Small intestine (tissue), 7 donors: ENCODE measurements around the gene TMEM43. TPM values are rescaled to one million over a fixed set of nuclear protein-coding genes. Genes with fewer than 3 reads are reported as not detected.

Experiments used
- DNase-seq, 2 donors: peaks; one replicate each; pipeline versions ENCODE4 v3.0.0 to v3.0.0-alpha.2; 2013
- FAIRE-seq: peaks from 2 replicates; lab custom pipeline; 2012; peaks lifted over from hg19 to GRCh38; lab: Jason Lieb, UNC
- H3K27ac ChIP-seq, 3 donors: one replicate each; pipeline ENCODE4 v1.5.1; 2013; ENCODE audit warnings: low read length in 2 of 3, mild to moderate bottlenecking in 2 of 3, control low read depth in 1 of 3, inconsistent platforms in 1 of 3, low read depth in 1 of 3, moderate library complexity in 1 of 3
- H3K27me3 ChIP-seq, 3 donors: one replicate each; pipeline ENCODE4 v1.6.1; 2013; ENCODE audit warnings: low read length in 3 of 3, inconsistent platforms in 1 of 3; ENCODE audit not compliant: control insufficient read depth in 3 of 3, insufficient read depth in 3 of 3
- H3K36me3 ChIP-seq, 3 donors: one replicate each; pipeline ENCODE4 v1.6.1; 2013; ENCODE audit warnings: low read length in 3 of 3, inconsistent platforms in 1 of 3, low read depth in 1 of 3, mild to moderate bottlenecking in 1 of 3, moderate library complexity in 1 of 3; ENCODE audit not compliant: control insufficient read depth in 3 of 3, insufficient read depth in 2 of 3
- H3K4me1 ChIP-seq, 3 donors: one replicate each; pipeline ENCODE4 v1.6.1; 2013; ENCODE audit warnings: low read length in 2 of 3, inconsistent platforms in 1 of 3, low read depth in 1 of 3, mild to moderate bottlenecking in 1 of 3, moderate library complexity in 1 of 3; ENCODE audit not compliant: control insufficient read depth in 3 of 3, insufficient read depth in 2 of 3
- H3K4me3 ChIP-seq, 3 donors: one replicate each; pipeline ENCODE4 v1.5.1; 2013; ENCODE audit warnings: low read length in 3 of 3, control low read depth in 1 of 3, inconsistent platforms in 1 of 3, low read depth in 1 of 3, mild to moderate bottlenecking in 1 of 3, moderate library complexity in 1 of 3
- H3K9me3 ChIP-seq, 2 donors: one replicate each; pipeline ENCODE4 v1.6.1; 2013; ENCODE audit warnings: low read depth in 1 of 2, low read length in 1 of 2; ENCODE audit not compliant: control insufficient read depth in 2 of 2, insufficient read depth in 1 of 2
- WGBS, 3 donors: extraction: QIAGEN DNeasy Blood & Tissue Kit; methylation state at CpG; one replicate each; pipeline ENCODE4 v1.1.7; 2013; 5-methylcytosine and 5-hydroxymethylcytosine counted together
- polyA plus RNA-seq, 4 donors: library from polyadenylated mRNA; stranded (reverse) in 3 of 4; unstranded in 1 of 4; fragments of 200-250 nt in 3 of 4; fragments of 120-200 nt in 1 of 4; gene quantifications; one replicate each; pipeline versions ENCODE4 v1.2.1 to v1.2.3, GENCODE V29; 2013
- donor health status: healthy with polysubstance abuse.
- donor health status: control.
- donor health status: control.
- donor health status: Bipolar disorder and iron deficiency.
- donor health status: healthy.

The TMEM43 gene
- polyA plus RNA-seq, 4 donors: 11.9 to 37.5 (median 22.9) TPM

GRCh38 chr3:14141602-14142341 lies 16.9 kb downstream of the TMEM43 start:
- FAIRE-seq (no peak), DNase-seq (no peak)
- H3K4me1 ChIP-seq: peaks cover 0 to 19% (median 2%) of the 10 kb centered on the region in 3 donors
- H3K9me3 ChIP-seq: no peaks in the 10 kb centered on the region
- 88 to 92% (median 92%) methylated on average over 19 of the region's 19 CpGs for WGBS, 3 donors
- H3K27ac ChIP-seq: peak overlapping the region in 1 of 3 donors; percentile 69
- H3K36me3 ChIP-seq: peaks cover 3 to 75% (median 11%) of the 10 kb centered on the region in 3 donors
- H3K4me3 ChIP-seq: no peak overlapping the region
- H3K27me3 ChIP-seq: no peaks in the 10 kb centered on the region

GRCh38 chr3:14142567-14143270 lies 17.9 kb downstream of the TMEM43 start:
- WGBS, 3 donors: 71 to 74% (median 73%) methylated on average over 8 of the region's 8 CpGs
- H3K4me3 ChIP-seq: no peak overlapping the region
- H3K36me3 ChIP-seq: peaks cover 3 to 75% (median 15%) of the 10 kb centered on the region in 3 donors
- no peaks in the 10 kb centered on the region for H3K9me3 ChIP-seq
- peaks cover 0 to 22% (median 2%) of the 10 kb centered on the region in 3 donors for H3K4me1 ChIP-seq
- DNase-seq (no peak), FAIRE-seq (no peak)
- H3K27me3 ChIP-seq: no peaks in the 10 kb centered on the region
- H3K27ac ChIP-seq: peak overlapping the region in 1 of 3 donors; percentile 65

- H3K4me1 ChIP-seq: peaks cover 0 to 22% (median 2%) of the 10 kb centered on the region in 3 donors
- 62 to 70% (median 70%) methylated on average over 7 of the region's 7 CpGs for WGBS, 3 donors
- H3K9me3 ChIP-seq: no peaks in the 10 kb centered on the region
- H3K4me3 ChIP-seq: no peak overlapping the region
- H3K27me3 ChIP-seq: no peaks in the 10 kb centered on the region
- no peak for FAIRE-seq
- H3K27ac ChIP-seq: peak overlapping the region; percentile 39 to 93 (median 84)
- peaks cover 3 to 77% (median 18%) of the 10 kb centered on the region in 3 donors for H3K36me3 ChIP-seq
- DNase-seq: no peak
Measured at GRCh38 chr3:14143271-14144225, 18.7 kb downstream of the TMEM43 start.

GRCh38 chr3:14144423-14145075 lies 19.7 kb downstream of the TMEM43 start:
- peak; percentile 90 to 92 for DNase-seq
- H3K27me3 ChIP-seq: no peaks in the 10 kb centered on the region
- H3K4me1 ChIP-seq: peaks cover 0 to 22% (median 2%) of the 10 kb centered on the region in 3 donors
- FAIRE-seq: peak; percentile 73
- peak overlapping the region; percentile 66 to 94 (median 84) for H3K27ac ChIP-seq
- no peak overlapping the region for H3K4me3 ChIP-seq
- WGBS, 3 donors: 10 to 15% (median 11%) methylated on average over 7 of the region's 7 CpGs
- H3K36me3 ChIP-seq: peaks cover 0 to 75% (median 16%) of the 10 kb centered on the region in 3 donors
- no peaks in the 10 kb centered on the region for H3K9me3 ChIP-seq

GRCh38 chr3:14145236-14145635 lies 20.4 kb downstream of the TMEM43 start:
- no peaks in the 10 kb centered on the region for H3K9me3 ChIP-seq
- no peak for FAIRE-seq
- DNase-seq: no peak
- peaks cover 0 to 72% (median 20%) of the 10 kb centered on the region in 3 donors for H3K36me3 ChIP-seq
- peak overlapping the region; percentile 58 to 84 (median 60) for H3K27ac ChIP-seq
- no peaks in the 10 kb centered on the region for H3K27me3 ChIP-seq
- H3K4me1 ChIP-seq: peaks cover 0 to 22% (median 2%) of the 10 kb centered on the region in 3 donors
- H3K4me3 ChIP-seq: no peak overlapping the region
- 90 to 93% (median 92%) methylated on average over 9 of the region's 9 CpGs for WGBS, 3 donors

- Histone ChIP-seq H3K27me3 (no peaks in the 10 kb centered on the region), H3K27ac (peak overlapping the region in 2 of 3 donors; percentile 58 to 60), H3K9me3 (no peaks in the 10 kb centered on the region), H3K36me3 (peaks cover 0 to 72% (median 20%) of the 10 kb centered on the region in 3 donors), H3K4me3 (no peak overlapping the region), H3K4me1 (peaks cover 0 to 22% (median 2%) of the 10 kb centered on the region in 3 donors)
- DNase-seq (no peak), FAIRE-seq (no peak)
- WGBS, 3 donors: 89 to 91% (median 90%) methylated on average over 10 of the region's 10 CpGs
Measured at GRCh38 chr3:14145670-14146380, 21.0 kb downstream of the TMEM43 start.

- no peak for DNase-seq
- 87 to 90% (median 87%) methylated on average over 10 of the region's 10 CpGs for WGBS, 3 donors
Measured at GRCh38 chr3:14146381-14147065, 21.7 kb downstream of the TMEM43 start.

More at GRCh38 chr3:14146381-14147065, 21.7 kb downstream of the TMEM43 start:
- Histone ChIP-seq H3K27me3 (no peaks in the 10 kb centered on the region), H3K9me3 (no peaks in the 10 kb centered on the region), H3K4me3 (no peak overlapping the region), H3K27ac (peak overlapping the region in 1 of 3 donors; percentile 1), H3K4me1 (peaks cover 0 to 22% (median 2%) of the 10 kb centered on the region in 3 donors), H3K36me3 (peaks cover 3 to 72% (median 20%) of the 10 kb centered on the region in 3 donors)
- FAIRE-seq: no peak
